HCT116 (cell line): ENCODE measurements around the gene ERMARD.

ENCODE experiments used
- ATF3 ChIP-seq: IDR thresholded peaks from 2 replicates; pipeline ENCODE4 v1.6.1; 2012
- CTCF ChIP-seq, 3 experiments: fragments of 200-600 bp in 1 of 3; sonication (generic) in 1 of 3; IDR thresholded peaks in 2 of 3; conservative IDR thresholded peaks in 1 of 3; 2 replicates each; pipeline ENCODE4 v1.5.1; 2012 to 2017; ENCODE audit warnings: low read depth in 2 of 3, low read length in 2 of 3, antibody characterized with exemption in 1 of 3, borderline replicate concordance in 1 of 3, control low read depth in 1 of 3, mild to moderate bottlenecking in 1 of 3, mixed read lengths in 1 of 3, mixed run types in 1 of 3, moderate library complexity in 1 of 3; ENCODE audit not compliant: insufficient read depth in 1 of 3
- ELF1 ChIP-seq: IDR thresholded peaks from 2 replicates; pipeline ENCODE4 v1.6.1; 2012; ENCODE audit warnings: low read depth, borderline replicate concordance
- EZH2 ChIP-seq: fragments of 200-600 bp; sonication (generic); IDR thresholded peaks from 2 replicates; pipeline ENCODE4 v1.6.1; 2017; ENCODE audit warnings: antibody characterized with exemption, mixed run types
- EZH2phosphoT487 ChIP-seq: fragments of 200-600 bp; IDR thresholded peaks from 2 replicates; pipeline ENCODE4 v1.6.1; 2018; ENCODE audit warnings: antibody characterized with exemption, borderline replicate concordance
- POLR2A ChIP-seq: IDR thresholded peaks from 2 replicates; pipeline ENCODE4 v1.7.0; 2011; ENCODE audit warnings: borderline replicate concordance; ENCODE audit not compliant: insufficient read depth, insufficient read length; ENCODE audit errors: extremely low read depth
- POLR2AphosphoS5 ChIP-seq: IDR thresholded peaks from 2 replicates; pipeline ENCODE4 v1.6.1; 2011; ENCODE audit warnings: mild to moderate bottlenecking, low read depth, low read length, moderate library complexity
- SIN3A ChIP-seq: IDR thresholded peaks from 2 replicates; pipeline ENCODE4 v1.6.1; 2012; ENCODE audit warnings: low read depth
- TF ChIP-seq, protein P1 (sequence below): IDR thresholded peaks from 2 replicates; pipeline ENCODE4 v1.6.1; 2012; ENCODE audit warnings: low read depth

DNA sequence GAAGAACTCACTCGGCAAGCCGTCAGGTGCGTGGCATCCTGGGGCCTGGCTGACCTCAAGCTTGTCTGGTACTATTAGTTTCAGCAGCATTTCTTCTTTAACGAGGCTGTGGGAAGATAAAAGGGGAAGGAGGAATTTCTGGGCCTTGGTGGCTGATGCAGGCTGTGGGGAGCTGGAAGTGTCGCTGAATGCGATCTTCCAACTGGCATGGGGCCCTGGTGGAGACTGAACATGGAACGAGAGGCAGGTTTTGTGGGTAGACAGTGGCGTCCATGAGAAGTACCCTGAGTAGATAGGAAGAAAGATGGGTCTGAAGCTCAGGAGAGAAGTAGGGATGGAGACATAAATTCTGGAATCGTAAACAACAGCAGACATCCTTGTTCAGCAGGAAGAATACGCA lies 23.9 kb downstream of the ERMARD start:
- TF ChIP-seq ATF3 (no peak), EZH2 (no peak), SIN3A (no peak), POLR2AphosphoS5 (no peak), EZH2phosphoT487 (no peak), CTCF (IDR thresholded peaks at IDR 0.05 in 2 of 3, conservative IDR thresholded peaks at IDR 0.05 in 1 of 3; ENCODE audit: borderline replicate concordance in 1 of 3, insufficient read depth in 1 of 3, low read depth in 2 of 3, low read length in 2 of 3) (no peak), POLR2A (no peak), ELF1 (no peak)
- TF ChIP-seq, protein P1, sequence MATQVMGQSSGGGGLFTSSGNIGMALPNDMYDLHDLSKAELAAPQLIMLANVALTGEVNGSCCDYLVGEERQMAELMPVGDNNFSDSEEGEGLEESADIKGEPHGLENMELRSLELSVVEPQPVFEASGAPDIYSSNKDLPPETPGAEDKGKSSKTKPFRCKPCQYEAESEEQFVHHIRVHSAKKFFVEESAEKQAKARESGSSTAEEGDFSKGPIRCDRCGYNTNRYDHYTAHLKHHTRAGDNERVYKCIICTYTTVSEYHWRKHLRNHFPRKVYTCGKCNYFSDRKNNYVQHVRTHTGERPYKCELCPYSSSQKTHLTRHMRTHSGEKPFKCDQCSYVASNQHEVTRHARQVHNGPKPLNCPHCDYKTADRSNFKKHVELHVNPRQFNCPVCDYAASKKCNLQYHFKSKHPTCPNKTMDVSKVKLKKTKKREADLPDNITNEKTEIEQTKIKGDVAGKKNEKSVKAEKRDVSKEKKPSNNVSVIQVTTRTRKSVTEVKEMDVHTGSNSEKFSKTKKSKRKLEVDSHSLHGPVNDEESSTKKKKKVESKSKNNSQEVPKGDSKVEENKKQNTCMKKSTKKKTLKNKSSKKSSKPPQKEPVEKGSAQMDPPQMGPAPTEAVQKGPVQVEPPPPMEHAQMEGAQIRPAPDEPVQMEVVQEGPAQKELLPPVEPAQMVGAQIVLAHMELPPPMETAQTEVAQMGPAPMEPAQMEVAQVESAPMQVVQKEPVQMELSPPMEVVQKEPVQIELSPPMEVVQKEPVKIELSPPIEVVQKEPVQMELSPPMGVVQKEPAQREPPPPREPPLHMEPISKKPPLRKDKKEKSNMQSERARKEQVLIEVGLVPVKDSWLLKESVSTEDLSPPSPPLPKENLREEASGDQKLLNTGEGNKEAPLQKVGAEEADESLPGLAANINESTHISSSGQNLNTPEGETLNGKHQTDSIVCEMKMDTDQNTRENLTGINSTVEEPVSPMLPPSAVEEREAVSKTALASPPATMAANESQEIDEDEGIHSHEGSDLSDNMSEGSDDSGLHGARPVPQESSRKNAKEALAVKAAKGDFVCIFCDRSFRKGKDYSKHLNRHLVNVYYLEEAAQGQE: no peak
